PC-9 (cell line): ENCODE results near the gene AP4B1. TPM values are rescaled to one million over a fixed set of nuclear protein-coding genes. Genes with fewer than 3 reads are reported as not detected.

ENCODE experiments used
- BruUV-seq: library from RNA; stranded (reverse); fragments of 400-500 nt; replicated peaks from 2 replicates; lab custom pipeline; 2021; lab: Mats Ljungman, UMichigan
- CTCF ChIA-PET: fragments of 300-600 bp; sonication (Branson Sonifier 250); formaldehyde crosslinking; loops from one replicate; lab custom pipeline; 2022; ENCODE audit warnings: antibody characterized with exemption; lab: Charles Lee
- POLR2A ChIA-PET: fragments of 300-600 bp; sonication (Branson Sonifier 250); formaldehyde crosslinking; loops from one replicate; lab custom pipeline; 2022; ENCODE audit warnings: antibody characterized with exemption; ENCODE audit not compliant: unreplicated experiment; lab: Charles Lee
- DNase-seq, 2 experiments: peaks; one replicate each; pipeline versions ENCODE4 v3.0.0 to v3.0.0-alpha.2; 2015 to 2022; ENCODE audit warnings: mixed read lengths in 1 of 2
- H2AFZ ChIP-seq: fragments of 200-600 bp; sonication (generic); 2 replicates; pipeline ENCODE4 v1.8.1; 2017; ENCODE audit warnings: antibody characterized with exemption
- H3F3A ChIP-seq: fragments of 200-600 bp; sonication (generic); 2 replicates; pipeline ENCODE4 v1.8.1; 2017; ENCODE audit warnings: antibody characterized with exemption, mild to moderate bottlenecking, low read depth; ENCODE audit not compliant: insufficient read depth
- H3K27ac ChIP-seq: fragments of 200-600 bp; sonication (generic); 2 replicates; pipeline ENCODE4 v1.6.1; 2016; ENCODE audit warnings: mixed run types
- H3K27me3 ChIP-seq: fragments of 200-600 bp; sonication (generic); 2 replicates; pipeline ENCODE4 v1.6.1; 2016; ENCODE audit warnings: low read depth, mixed run types; ENCODE audit not compliant: insufficient read depth
- H3K36me3 ChIP-seq: fragments of 200-600 bp; sonication (generic); 2 replicates; pipeline ENCODE4 v1.6.1; 2016; ENCODE audit warnings: low read depth, mixed run types
- H3K4me1 ChIP-seq: fragments of 200-600 bp; sonication (generic); replicated peaks from 2 replicates; pipeline ENCODE4 v1.6.1; 2016; ENCODE audit warnings: mixed run types; ENCODE audit not compliant: insufficient read depth
- H3K4me2 ChIP-seq: fragments of 200-600 bp; sonication (generic); 2 replicates; pipeline ENCODE4 v1.6.1; 2017; ENCODE audit warnings: mixed run types
- H3K4me3 ChIP-seq: fragments of 200-600 bp; sonication (generic); 2 replicates; pipeline ENCODE4 v1.6.1; 2016; ENCODE audit warnings: mixed run types
- H3K79me2 ChIP-seq: fragments of 200-600 bp; sonication (generic); 2 replicates; pipeline ENCODE4 v1.6.1; 2017; ENCODE audit warnings: low read depth, mixed run types
- H3K9me2 ChIP-seq: fragments of 200-600 bp; sonication (generic); 2 replicates; pipeline ENCODE4 v1.8.1; 2017; ENCODE audit warnings: mild to moderate bottlenecking; ENCODE audit not compliant: insufficient read depth
- H3K9me3 ChIP-seq: fragments of 200-600 bp; sonication (generic); 2 replicates; pipeline ENCODE4 v1.8.1; 2016; ENCODE audit warnings: low read depth; ENCODE audit not compliant: insufficient read depth
- H4K20me1 ChIP-seq: fragments of 200-600 bp; sonication (generic); 2 replicates; pipeline ENCODE4 v1.8.1; 2017; ENCODE audit not compliant: insufficient read depth
- EZH2 ChIP-seq: fragments of 200-600 bp; sonication (generic); IDR thresholded peaks from 2 replicates; pipeline ENCODE4 v1.8.0; 2017; ENCODE audit warnings: antibody characterized with exemption, low read depth
- intact Hi-C: fragments of 100-400 bp; cut with micrococcal nuclease; formaldehyde crosslinking; loops from one replicate; pipeline ENCODE4 v1.10.0; 2022; ENCODE audit not compliant: unreplicated experiment
- total RNA-seq: library from RNA; stranded (reverse); gene quantifications from 2 replicates; pipeline ENCODE4 v1.2.3, GENCODE V29; 2021
- TF ChIP-seq, protein P1 (sequence below): fragments of 200-600 bp; sonication (generic); conservative IDR thresholded peaks from 2 replicates; pipeline ENCODE4 v1.6.1; 2017; ENCODE audit warnings: mixed run types, antibody characterized with exemption, mild to moderate bottlenecking, moderate library complexity

The AP4B1 gene
- total RNA-seq, 1 experiment from 2014 or later: 11.7 TPM

GRCh38 chr1:113876176-113876575 is 28.4 kb downstream of the AP4B1 start:
- peaks cover 3% of the 10 kb centered on the region; the same call in 1 of the 2 replicates for H3K9me3 ChIP-seq
- H3K79me2 ChIP-seq: no peaks in the 10 kb centered on the region
- H3K36me3 ChIP-seq: no peaks in the 10 kb centered on the region
- ChIA-PET CTCF (no interaction called here), POLR2A (no interaction called here)
- TF ChIP-seq EZH2: no peak
- TF ChIP-seq, protein P1, sequence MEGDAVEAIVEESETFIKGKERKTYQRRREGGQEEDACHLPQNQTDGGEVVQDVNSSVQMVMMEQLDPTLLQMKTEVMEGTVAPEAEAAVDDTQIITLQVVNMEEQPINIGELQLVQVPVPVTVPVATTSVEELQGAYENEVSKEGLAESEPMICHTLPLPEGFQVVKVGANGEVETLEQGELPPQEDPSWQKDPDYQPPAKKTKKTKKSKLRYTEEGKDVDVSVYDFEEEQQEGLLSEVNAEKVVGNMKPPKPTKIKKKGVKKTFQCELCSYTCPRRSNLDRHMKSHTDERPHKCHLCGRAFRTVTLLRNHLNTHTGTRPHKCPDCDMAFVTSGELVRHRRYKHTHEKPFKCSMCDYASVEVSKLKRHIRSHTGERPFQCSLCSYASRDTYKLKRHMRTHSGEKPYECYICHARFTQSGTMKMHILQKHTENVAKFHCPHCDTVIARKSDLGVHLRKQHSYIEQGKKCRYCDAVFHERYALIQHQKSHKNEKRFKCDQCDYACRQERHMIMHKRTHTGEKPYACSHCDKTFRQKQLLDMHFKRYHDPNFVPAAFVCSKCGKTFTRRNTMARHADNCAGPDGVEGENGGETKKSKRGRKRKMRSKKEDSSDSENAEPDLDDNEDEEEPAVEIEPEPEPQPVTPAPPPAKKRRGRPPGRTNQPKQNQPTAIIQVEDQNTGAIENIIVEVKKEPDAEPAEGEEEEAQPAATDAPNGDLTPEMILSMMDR: no peak
- peaks cover 26% of the 10 kb centered on the region; the same call in 1 of the 2 replicates for H3K4me1 ChIP-seq
- no peak overlapping the region for H2AFZ ChIP-seq
- peaks cover 13% of the 10 kb centered on the region for H3F3A ChIP-seq
- H3K9me2 ChIP-seq: no peaks in the 10 kb centered on the region
- H3K27me3 ChIP-seq: no peaks in the 10 kb centered on the region
- H4K20me1 ChIP-seq: no peaks in the 10 kb centered on the region
- no peak for DNase-seq
- no peak overlapping the region for H3K27ac ChIP-seq
- BruUV-seq: no TSS peak
- no peak overlapping the region for H3K4me2 ChIP-seq
- no peak overlapping the region for H3K4me3 ChIP-seq
- intact Hi-C loops: no loop called here

DNA sequence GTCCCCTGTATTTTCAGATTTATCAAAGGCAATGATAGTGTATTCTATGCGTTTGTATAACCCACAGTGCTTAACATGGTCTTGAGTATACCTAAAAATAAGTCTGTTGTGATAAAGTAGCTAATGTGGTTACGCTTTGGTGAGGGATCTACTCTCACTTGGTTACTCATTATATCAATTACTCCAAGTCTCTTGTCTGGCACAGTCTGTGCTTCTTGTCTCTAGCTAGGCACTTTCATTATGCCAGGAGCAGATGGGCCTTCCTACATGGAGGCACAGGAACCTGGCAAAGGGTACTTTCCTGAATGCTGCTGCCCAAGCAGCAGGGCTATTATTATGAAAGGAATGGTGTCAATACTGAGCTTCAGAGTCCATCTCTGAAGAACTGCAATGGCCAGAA is 28.9 kb downstream of the AP4B1 start:
- ChIA-PET POLR2A (no interaction called here), CTCF (no interaction called here)
- Histone ChIP-seq H3K36me3 (no peaks in the 10 kb centered on the region), H2AFZ (no peak overlapping the region), H3K4me1 (peaks cover 26% of the 10 kb centered on the region; the same call in 1 of the 2 replicates), H4K20me1 (no peaks in the 10 kb centered on the region), H3F3A (peaks cover 13% of the 10 kb centered on the region), H3K9me2 (no peaks in the 10 kb centered on the region), H3K4me3 (no peak overlapping the region), H3K9me3 (peaks cover 3% of the 10 kb centered on the region; the same call in 1 of the 2 replicates), H3K27ac (no peak overlapping the region), H3K27me3 (no peaks in the 10 kb centered on the region), H3K4me2 (no peak overlapping the region), H3K79me2 (no peaks in the 10 kb centered on the region)
- no peak for TF ChIP-seq EZH2
- TF ChIP-seq, protein P1: no peak
- intact Hi-C loops: no loop called here
- no TSS peak for BruUV-seq
- no peak for DNase-seq

DNA sequence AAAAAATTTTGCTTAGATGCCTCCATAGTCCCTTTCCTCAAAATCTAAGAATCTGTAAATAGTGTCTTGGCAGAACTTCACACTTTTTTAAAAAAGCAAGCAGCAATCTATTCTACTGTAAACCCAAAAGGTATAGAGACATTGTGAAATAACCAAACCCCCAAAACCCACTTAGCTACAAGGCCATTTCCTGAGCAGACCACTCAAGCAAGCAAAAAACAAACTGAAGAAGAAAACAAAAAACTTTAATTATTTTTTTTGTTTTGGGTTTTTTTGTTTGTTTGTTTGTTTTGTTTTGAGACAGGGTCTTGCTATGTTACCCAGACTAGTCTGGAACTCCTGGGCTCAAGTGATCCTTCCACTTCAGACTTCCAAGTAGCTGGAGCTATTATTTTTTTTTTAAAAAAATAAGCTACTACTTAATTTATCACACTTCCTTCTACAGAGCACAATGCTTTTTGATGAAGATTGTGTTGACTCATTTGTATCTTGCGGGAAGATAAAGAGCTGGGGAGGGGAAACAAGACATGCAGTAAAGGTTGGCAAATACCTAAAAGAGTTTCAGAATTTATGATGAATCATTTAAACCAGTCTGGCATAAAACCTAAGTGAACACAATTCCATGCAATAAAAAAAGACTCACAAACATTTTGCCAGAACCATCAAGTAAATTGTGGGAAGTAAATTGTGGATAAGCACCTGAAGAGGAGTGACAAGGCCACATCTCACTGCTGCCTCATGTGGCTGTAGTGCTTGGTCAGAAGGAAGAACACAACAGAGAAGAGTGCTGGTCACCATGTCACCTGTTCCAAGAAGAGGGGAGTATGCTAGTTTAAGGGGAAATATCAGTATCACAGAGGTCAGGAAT is 30.4 kb downstream of the AP4B1 start:
- DNase-seq: peak in 1 of 2 experiments; percentile 84
- Histone ChIP-seq H3K9me3 (peaks cover 3% of the 10 kb centered on the region; the same call in 1 of the 2 replicates), H2AFZ (no peak overlapping the region), H3K27ac (peak overlapping the region; percentile 34), H3K79me2 (no peaks in the 10 kb centered on the region), H3K36me3 (no peaks in the 10 kb centered on the region), H3K4me2 (0 out of 2 replicates have a peak overlapping the region, but pooled peaks have one; percentile 6), H4K20me1 (no peaks in the 10 kb centered on the region), H3K4me3 (no peak overlapping the region), H3K27me3 (no peaks in the 10 kb centered on the region), H3K4me1 (peaks cover 26% of the 10 kb centered on the region; the same call in 1 of the 2 replicates), H3F3A (peaks cover 13% of the 10 kb centered on the region), H3K9me2 (no peaks in the 10 kb centered on the region)
- no TSS peak for BruUV-seq
- intact Hi-C loops: no loop called here
- ChIA-PET POLR2A (interaction anchor here (0.7 kb wide), 2 partner anchors 57 to 58 kb away, joined by 6 to 8 read pairs; no protein-coding TSS in a partner anchor), CTCF (interaction anchor here (0.6 to 1.2 kb wide), 2 partner anchors 31 to 89 kb away, joined by 3 to 6 read pairs; partner anchors contain the start of genes AP4B1 and DCLRE1B)
- TF ChIP-seq, protein P1: 0 out of 2 replicates have a peak, but pooled peaks have one; percentile 29
- no peak for TF ChIP-seq EZH2
